HepG2 (cell line): ENCODE measurements around the gene CLPSL2. TPM values are rescaled to one million over a fixed set of nuclear protein-coding genes. Genes with fewer than 3 reads are reported as not detected.

Experiments used
- AGO1 ChIP-seq: fragments of 200-400 bp; formaldehyde crosslinking; IDR thresholded peaks from 2 replicates; pipeline ENCODE4 v1.6.1; 2017; ENCODE audit warnings: mild to moderate bottlenecking, low read depth, low read length, moderate library complexity; ENCODE audit not compliant: poor library complexity, severe bottlenecking
- CBFB ChIP-seq: sonication (generic); formaldehyde crosslinking; IDR thresholded peaks from 2 replicates; pipeline ENCODE4 v1.4.0; 2020; ENCODE audit warnings: missing genetic modification reagents
- FOXK2 ChIP-seq: fragments of 450-650 bp; IDR thresholded peaks from 2 replicates; pipeline ENCODE4 v1.6.1; 2016
- JARID2 ChIP-seq: sonication (generic); formaldehyde crosslinking; IDR thresholded peaks from 2 replicates; pipeline ENCODE4 v1.8.1; 2023; ENCODE audit warnings: missing genetic modification reagents, inconsistent platforms; ENCODE audit not compliant: insufficient replicate concordance
- NCOA1 ChIP-seq: sonication (generic); formaldehyde crosslinking; IDR thresholded peaks from 2 replicates; pipeline ENCODE4 v1.9.0; 2021; ENCODE audit warnings: missing genetic modification reagents
- PHF21A ChIP-seq: sonication (generic); formaldehyde crosslinking; IDR thresholded peaks from 2 replicates; pipeline ENCODE4 v1.5.0; 2020; ENCODE audit warnings: mild to moderate bottlenecking, missing genetic modification reagents
- PHF5A ChIP-seq: IDR thresholded peaks from one replicate; pipeline ENCODE4 v1.6.1; 2018; ENCODE audit warnings: low read depth, missing genetic modification reagents; ENCODE audit not compliant: unreplicated experiment
- RBM39 ChIP-seq: fragments of 200-400 bp; formaldehyde crosslinking; IDR thresholded peaks from one replicate; pipeline ENCODE4 v1.6.1; 2018; ENCODE audit warnings: antibody characterized with exemption, mild to moderate bottlenecking, low read depth, low read length; ENCODE audit not compliant: poor library complexity, severe bottlenecking
- RFX1 ChIP-seq: fragments of 450-650 bp; IDR thresholded peaks from 2 replicates; pipeline ENCODE4 v1.6.1; 2017
- SPEN ChIP-seq: sonication (generic); formaldehyde crosslinking; IDR thresholded peaks from 2 replicates; pipeline ENCODE4 v1.5.1; 2020; ENCODE audit warnings: low read depth, mild to moderate bottlenecking, missing genetic modification reagents
- TGIF2 ChIP-seq: IDR thresholded peaks from 2 replicates; pipeline ENCODE4 v1.6.1; 2016; ENCODE audit warnings: control low read depth, missing compliant biosample characterization
- ZNF563 ChIP-seq: sonication (generic); formaldehyde crosslinking; IDR thresholded peaks from 2 replicates; pipeline ENCODE4 v1.8.0; 2022; ENCODE audit warnings: mild to moderate bottlenecking, moderate library complexity, missing genetic modification reagents
- ZNF709 ChIP-seq: sonication (generic); formaldehyde crosslinking; IDR thresholded peaks from 2 replicates; pipeline ENCODE4 v1.5.0; 2020; ENCODE audit warnings: mild to moderate bottlenecking, missing genetic modification reagents
- ZNF777 ChIP-seq: sonication (generic); formaldehyde crosslinking; IDR thresholded peaks from 2 replicates; pipeline ENCODE4 v1.4.0; 2020; ENCODE audit warnings: missing genetic modification reagents
- polyA plus RNA-seq, 8 experiments: library from polyadenylated mRNA; depleted of rRNA in 3 of 8; stranded (reverse) in 7 of 8; unstranded in 1 of 8; fragments of >200 nt; fragmentation: Illumina TruSeq in 4 of 8; extraction: Trizol in 4 of 8; gene quantifications; 2 replicates each; pipeline versions ENCODE4 v1.2.1 to v1.2.3, GENCODE V29; 2011 to 2016; ENCODE audit warnings: low read depth in 4 of 8, missing spikeins in 1 of 8, mixed read lengths in 1 of 8; ENCODE audit not compliant: insufficient read depth in 1 of 8
- total RNA-seq, 5 experiments: library from RNA; depleted of rRNA; stranded (reverse); fragments of >200 nt; fragmentation: Illumina TruSeq; extraction: Trizol; gene quantifications; 2 replicates each; pipeline ENCODE4 v1.2.3, GENCODE V29; 2016; ENCODE audit warnings: low read depth in 1 of 5
- TF ChIP-seq, protein P1 (sequence below): sonication (generic); formaldehyde crosslinking; IDR thresholded peaks from 2 replicates; pipeline ENCODE4 v1.5.0; 2020; ENCODE audit warnings: mild to moderate bottlenecking, missing genetic modification reagents, borderline replicate concordance
- TF ChIP-seq, protein P2 (sequence below): sonication (generic); formaldehyde crosslinking; IDR thresholded peaks from 2 replicates; pipeline ENCODE4 v1.4.0; 2020; ENCODE audit warnings: mild to moderate bottlenecking, missing genetic modification reagents
- TF ChIP-seq, protein P3 (sequence below): sonication (generic); formaldehyde crosslinking; IDR thresholded peaks from 2 replicates; pipeline ENCODE4 v1.4.0; 2020; ENCODE audit warnings: missing genetic modification reagents
- TF ChIP-seq, protein P4 (sequence below): sonication (generic); formaldehyde crosslinking; IDR thresholded peaks from 2 replicates; pipeline ENCODE4 v1.5.1; 2020; ENCODE audit warnings: missing genetic modification reagents, mild to moderate bottlenecking, borderline replicate concordance
- TF ChIP-seq, protein P5 (sequence below): sonication (generic); formaldehyde crosslinking; IDR thresholded peaks from 2 replicates; pipeline ENCODE4 v1.8.0; 2022; ENCODE audit warnings: mild to moderate bottlenecking, missing genetic modification reagents

The CLPSL2 gene
- total and polyA plus RNA-seq, 2 of the 13 experiments (the other 11 are each of a cell fraction or from before 2014, with no cell fraction given), result not detected

DNA sequence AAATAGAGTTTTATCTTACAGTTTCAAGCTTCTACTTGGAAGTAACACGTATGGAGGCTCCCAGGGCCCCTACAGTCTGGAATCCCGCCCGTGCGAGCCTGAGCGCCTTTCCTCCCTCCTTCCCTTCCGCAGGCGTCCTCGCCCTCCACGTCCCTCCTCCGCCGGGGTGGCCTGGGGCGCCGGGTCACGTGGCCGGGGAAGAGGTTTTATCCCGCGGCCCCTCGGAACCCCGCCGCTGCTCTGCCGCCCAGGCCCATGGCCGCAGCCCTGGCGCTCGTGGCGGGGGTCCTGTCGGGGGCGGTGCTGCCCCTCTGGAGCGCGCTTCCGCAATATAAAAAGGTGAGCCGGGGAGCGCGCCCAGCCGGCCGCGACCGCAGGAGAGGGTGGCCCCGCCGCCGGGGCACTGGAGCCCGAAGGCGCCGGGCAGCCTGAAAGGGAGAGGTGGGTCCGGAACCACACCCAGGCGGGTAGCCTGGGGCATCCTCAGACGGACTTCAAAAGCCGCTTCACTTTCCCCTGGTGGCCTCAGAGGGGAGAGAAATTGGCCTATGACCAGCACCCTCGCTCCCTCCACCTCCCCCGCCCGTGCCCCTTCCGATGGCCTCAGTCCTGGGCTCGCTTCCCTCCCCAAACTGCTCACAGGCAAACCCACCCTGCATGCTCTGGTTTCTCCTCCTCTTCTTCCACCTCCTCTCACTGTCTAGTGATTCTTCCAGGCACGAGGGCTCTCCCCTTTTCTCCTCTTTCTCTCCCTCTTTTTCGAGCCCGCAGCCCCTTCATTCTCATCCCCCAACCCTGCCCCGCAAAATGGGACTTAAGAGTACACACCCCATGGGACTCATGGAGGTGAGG lies at the start of gene CLPSL2 (continued):
- TF ChIP-seq, protein P1, sequence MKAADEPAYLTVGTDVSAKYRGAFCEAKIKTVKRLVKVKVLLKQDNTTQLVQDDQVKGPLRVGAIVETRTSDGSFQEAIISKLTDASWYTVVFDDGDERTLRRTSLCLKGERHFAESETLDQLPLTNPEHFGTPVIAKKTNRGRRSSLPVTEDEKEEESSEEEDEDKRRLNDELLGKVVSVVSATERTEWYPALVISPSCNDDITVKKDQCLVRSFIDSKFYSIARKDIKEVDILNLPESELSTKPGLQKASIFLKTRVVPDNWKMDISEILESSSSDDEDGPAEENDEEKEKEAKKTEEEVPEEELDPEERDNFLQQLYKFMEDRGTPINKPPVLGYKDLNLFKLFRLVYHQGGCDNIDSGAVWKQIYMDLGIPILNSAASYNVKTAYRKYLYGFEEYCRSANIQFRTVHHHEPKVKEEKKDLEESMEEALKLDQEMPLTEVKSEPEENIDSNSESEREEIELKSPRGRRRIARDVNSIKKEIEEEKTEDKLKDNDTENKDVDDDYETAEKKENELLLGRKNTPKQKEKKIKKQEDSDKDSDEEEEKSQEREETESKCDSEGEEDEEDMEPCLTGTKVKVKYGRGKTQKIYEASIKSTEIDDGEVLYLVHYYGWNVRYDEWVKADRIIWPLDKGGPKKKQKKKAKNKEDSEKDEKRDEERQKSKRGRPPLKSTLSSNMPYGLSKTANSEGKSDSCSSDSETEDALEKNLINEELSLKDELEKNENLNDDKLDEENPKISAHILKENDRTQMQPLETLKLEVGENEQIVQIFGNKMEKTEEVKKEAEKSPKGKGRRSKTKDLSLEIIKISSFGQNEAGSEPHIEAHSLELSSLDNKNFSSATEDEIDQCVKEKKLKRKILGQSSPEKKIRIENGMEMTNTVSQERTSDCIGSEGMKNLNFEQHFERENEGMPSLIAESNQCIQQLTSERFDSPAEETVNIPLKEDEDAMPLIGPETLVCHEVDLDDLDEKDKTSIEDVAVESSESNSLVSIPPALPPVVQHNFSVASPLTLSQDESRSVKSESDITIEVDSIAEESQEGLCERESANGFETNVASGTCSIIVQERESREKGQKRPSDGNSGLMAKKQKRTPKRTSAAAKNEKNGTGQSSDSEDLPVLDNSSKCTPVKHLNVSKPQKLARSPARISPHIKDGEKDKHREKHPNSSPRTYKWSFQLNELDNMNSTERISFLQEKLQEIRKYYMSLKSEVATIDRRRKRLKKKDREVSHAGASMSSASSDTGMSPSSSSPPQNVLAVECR (CRISPR knock-in tag), result peak; percentile 32; the same call in 1 of the 2 replicates
- no peak for TF ChIP-seq NCOA1 (CRISPR knock-in tag)
- no peak for TF ChIP-seq TGIF2 (CRISPR knock-in tag)
- no peak for TF ChIP-seq CBFB (CRISPR knock-in tag)
- TF ChIP-seq, protein P2, sequence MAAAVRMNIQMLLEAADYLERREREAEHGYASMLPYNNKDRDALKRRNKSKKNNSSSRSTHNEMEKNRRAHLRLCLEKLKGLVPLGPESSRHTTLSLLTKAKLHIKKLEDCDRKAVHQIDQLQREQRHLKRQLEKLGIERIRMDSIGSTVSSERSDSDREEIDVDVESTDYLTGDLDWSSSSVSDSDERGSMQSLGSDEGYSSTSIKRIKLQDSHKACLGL, result no peak
- no peak for TF ChIP-seq PHF5A (CRISPR knock-in tag)
- 0 out of 2 replicates have a peak, but pooled peaks have one; percentile 27 for TF ChIP-seq ZNF563 (CRISPR knock-in tag)
- peak; percentile 37 for TF ChIP-seq RBM39
- peak; percentile 56 for TF ChIP-seq AGO1
- 0 out of 2 replicates have a peak, but pooled peaks have one; percentile 54 for TF ChIP-seq ZNF709 (CRISPR knock-in tag)
- TF ChIP-seq JARID2 (CRISPR knock-in tag), result no peak
- no peak for TF ChIP-seq FOXK2
- TF ChIP-seq, protein P3, sequence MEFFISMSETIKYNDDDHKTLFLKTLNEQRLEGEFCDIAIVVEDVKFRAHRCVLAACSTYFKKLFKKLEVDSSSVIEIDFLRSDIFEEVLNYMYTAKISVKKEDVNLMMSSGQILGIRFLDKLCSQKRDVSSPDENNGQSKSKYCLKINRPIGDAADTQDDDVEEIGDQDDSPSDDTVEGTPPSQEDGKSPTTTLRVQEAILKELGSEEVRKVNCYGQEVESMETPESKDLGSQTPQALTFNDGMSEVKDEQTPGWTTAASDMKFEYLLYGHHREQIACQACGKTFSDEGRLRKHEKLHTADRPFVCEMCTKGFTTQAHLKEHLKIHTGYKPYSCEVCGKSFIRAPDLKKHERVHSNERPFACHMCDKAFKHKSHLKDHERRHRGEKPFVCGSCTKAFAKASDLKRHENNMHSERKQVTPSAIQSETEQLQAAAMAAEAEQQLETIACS (CRISPR knock-in tag), result peak; percentile 44; the same call in 1 of the 2 replicates
- no peak for TF ChIP-seq RFX1
- TF ChIP-seq, protein P4, sequence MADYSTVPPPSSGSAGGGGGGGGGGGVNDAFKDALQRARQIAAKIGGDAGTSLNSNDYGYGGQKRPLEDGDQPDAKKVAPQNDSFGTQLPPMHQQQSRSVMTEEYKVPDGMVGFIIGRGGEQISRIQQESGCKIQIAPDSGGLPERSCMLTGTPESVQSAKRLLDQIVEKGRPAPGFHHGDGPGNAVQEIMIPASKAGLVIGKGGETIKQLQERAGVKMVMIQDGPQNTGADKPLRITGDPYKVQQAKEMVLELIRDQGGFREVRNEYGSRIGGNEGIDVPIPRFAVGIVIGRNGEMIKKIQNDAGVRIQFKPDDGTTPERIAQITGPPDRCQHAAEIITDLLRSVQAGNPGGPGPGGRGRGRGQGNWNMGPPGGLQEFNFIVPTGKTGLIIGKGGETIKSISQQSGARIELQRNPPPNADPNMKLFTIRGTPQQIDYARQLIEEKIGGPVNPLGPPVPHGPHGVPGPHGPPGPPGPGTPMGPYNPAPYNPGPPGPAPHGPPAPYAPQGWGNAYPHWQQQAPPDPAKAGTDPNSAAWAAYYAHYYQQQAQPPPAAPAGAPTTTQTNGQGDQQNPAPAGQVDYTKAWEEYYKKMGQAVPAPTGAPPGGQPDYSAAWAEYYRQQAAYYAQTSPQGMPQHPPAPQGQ, result no peak
- TF ChIP-seq, protein P5, sequence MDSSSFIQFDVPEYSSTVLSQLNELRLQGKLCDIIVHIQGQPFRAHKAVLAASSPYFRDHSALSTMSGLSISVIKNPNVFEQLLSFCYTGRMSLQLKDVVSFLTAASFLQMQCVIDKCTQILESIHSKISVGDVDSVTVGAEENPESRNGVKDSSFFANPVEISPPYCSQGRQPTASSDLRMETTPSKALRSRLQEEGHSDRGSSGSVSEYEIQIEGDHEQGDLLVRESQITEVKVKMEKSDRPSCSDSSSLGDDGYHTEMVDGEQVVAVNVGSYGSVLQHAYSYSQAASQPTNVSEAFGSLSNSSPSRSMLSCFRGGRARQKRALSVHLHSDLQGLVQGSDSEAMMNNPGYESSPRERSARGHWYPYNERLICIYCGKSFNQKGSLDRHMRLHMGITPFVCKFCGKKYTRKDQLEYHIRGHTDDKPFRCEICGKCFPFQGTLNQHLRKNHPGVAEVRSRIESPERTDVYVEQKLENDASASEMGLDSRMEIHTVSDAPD (CRISPR knock-in tag), result no peak
- TF ChIP-seq ZNF777 (CRISPR knock-in tag), result peak; percentile 39; the same call in 1 of the 2 replicates
- TF ChIP-seq SPEN (CRISPR knock-in tag), result no peak
- peak; percentile 41; the same call in 1 of the 2 replicates for TF ChIP-seq PHF21A (CRISPR knock-in tag)
